Measurements from ENCODE around the gene ZC3H6.
"Not testable (repeated sequence)": the region's sequence is repeated elsewhere in the genome, so short reads cannot be mapped to it uniquely, and the experiment has no call there.

ZC3H6 gene

DNA sequence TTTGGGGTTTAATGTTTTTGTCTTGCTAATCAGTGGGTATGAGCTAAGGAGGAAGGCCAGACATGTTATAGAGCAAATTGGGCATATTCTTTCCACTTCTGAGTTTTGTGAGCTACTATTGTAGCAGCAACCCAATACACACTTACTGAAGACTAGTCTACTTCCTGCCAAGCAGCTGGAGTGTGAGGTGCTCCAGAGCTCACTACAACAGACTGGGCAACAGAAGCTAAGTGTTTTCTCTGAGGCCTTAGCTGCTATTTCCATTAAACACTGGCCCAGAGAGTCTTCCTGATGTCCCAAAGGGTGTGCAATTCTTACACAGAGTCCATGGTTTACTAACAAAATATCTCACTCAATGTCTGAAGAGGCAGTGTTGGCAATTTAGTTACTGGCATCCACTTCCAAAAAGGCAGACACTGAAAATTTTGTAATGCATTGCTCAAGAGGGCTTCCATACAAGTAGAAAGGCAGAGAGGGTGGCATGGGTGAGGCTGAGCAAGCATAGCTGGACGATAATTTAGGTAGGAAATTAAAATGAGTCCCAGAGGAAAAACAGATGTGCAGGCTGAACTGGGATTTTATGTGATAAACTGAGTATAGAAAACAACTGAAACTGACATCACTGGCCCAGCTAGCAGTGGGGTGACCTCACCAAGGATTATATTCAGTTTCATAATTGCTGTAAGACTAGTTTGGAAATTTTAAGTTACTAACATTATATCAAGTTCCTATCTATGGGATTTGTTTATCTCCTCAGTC is 68.6 kb downstream of the ZC3H6 start:
- H3K36me3 ChIP-seq, result no peaks in the 10 kb centered on the region
- H3K4me1 ChIP-seq (ENCODE audit: control insufficient read depth in 1 of 2, insufficient read depth in 1 of 2, low read depth in 1 of 2, low read length in 1 of 2), result peaks cover 13 to 17% of the 10 kb centered on the region in 2 experiments
- H3K27me3 ChIP-seq, result no peaks in the 10 kb centered on the region
- H3K27ac ChIP-seq, result peak overlapping the region; percentile 58
- no peaks in the 10 kb centered on the region for H3K9me3 ChIP-seq
- no peak overlapping the region for H3K4me3 ChIP-seq (ENCODE audit: low read depth in 1 of 2, low read length in 1 of 2)
- TF ChIP-seq, protein P1, sequence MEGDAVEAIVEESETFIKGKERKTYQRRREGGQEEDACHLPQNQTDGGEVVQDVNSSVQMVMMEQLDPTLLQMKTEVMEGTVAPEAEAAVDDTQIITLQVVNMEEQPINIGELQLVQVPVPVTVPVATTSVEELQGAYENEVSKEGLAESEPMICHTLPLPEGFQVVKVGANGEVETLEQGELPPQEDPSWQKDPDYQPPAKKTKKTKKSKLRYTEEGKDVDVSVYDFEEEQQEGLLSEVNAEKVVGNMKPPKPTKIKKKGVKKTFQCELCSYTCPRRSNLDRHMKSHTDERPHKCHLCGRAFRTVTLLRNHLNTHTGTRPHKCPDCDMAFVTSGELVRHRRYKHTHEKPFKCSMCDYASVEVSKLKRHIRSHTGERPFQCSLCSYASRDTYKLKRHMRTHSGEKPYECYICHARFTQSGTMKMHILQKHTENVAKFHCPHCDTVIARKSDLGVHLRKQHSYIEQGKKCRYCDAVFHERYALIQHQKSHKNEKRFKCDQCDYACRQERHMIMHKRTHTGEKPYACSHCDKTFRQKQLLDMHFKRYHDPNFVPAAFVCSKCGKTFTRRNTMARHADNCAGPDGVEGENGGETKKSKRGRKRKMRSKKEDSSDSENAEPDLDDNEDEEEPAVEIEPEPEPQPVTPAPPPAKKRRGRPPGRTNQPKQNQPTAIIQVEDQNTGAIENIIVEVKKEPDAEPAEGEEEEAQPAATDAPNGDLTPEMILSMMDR (IDR thresholded peaks at IDR 0.05), result no peak

DNA sequence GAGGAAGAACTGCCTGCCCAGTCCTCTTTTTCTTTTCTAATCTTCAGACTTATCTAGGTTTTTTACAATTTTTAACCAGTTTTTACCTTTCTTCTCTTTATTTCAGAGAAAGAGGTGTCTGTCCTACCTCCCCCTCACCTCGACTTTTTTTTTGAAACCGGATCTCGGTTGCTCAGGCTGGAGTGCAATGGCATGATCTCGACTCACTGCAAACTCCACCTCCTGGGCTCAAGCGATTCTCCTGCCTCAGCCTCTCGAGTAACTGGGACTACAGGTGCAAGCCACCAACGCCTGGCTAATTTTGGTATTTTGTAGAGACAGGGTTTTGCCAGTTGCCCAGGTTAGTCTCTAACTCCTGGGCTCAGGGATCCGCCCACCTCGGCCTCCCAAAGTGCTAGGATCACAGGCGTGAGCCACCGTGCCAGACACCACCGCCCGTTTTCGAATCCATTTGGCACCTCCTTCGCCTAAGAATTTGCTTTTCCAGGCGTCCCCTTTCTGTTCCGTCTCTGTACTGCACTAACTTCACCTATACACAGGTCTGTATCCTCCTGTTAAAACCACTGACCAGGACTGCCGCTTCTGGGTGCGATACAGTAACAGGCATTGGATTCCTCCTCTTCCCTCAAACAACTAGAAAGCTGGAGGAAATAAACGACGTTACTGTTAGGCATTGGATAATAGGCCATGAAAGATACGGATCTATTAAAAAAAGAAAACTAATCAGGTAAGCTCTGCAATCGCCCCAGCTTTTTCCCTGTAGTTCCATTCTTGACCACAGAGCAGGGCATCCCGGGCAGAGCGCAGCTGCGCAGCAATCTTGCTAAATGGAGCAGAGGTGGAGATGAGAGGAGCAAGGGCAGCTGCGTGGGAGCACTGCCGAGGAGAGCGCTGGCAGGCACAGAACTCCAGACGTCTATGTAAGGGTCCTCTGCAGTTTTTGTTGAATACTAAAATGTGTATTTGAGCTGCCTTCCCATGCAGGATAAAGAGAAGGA is 69.9 kb downstream of the ZC3H6 start:
- H3K4me1 ChIP-seq (ENCODE audit: control insufficient read depth in 1 of 2, insufficient read depth in 1 of 2, low read depth in 1 of 2, low read length in 1 of 2), result peaks cover 13 to 17% of the 10 kb centered on the region in 2 experiments
- H3K9me3 ChIP-seq, result no peaks in the 10 kb centered on the region
- no peak overlapping the region for H3K27ac ChIP-seq
- no peaks in the 10 kb centered on the region for H3K27me3 ChIP-seq
- no peak overlapping the region for H3K4me3 ChIP-seq (ENCODE audit: low read depth in 1 of 2, low read length in 1 of 2)
- TF ChIP-seq, protein P1 (IDR thresholded peaks at IDR 0.05), result no peak
- H3K36me3 ChIP-seq, result no peaks in the 10 kb centered on the region

DNA sequence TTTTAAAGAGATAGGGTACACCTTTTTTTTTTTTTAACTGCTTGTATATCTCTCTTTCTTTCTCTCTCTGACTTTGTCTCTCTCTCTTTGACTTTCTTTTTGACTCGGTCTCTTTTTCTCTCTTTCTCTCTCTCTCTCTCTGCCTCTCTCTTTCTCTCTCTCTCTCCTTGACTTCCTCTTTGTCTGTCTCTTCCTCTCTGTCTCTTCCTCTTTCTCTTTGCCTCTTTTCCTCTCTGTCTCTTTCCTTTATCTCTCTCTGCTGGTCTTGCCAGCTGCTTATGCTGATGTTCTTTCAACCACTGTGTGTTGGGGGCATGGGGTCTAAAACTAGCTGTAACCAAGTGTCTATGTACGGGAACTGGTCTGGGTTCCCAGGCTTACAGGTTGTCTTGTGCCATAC is 76.9 kb downstream of the ZC3H6 start:
- not testable (repeated sequence) for H3K27me3 ChIP-seq; H3K4me1 ChIP-seq (ENCODE audit: control insufficient read depth in 1 of 2, insufficient read depth in 1 of 2, low read depth in 1 of 2, low read length in 1 of 2); H3K36me3 ChIP-seq; H3K9me3 ChIP-seq
- Histone ChIP-seq H3K4me3 (ENCODE audit: low read depth in 1 of 2, low read length in 1 of 2) (peak overlapping the region in 1 of 2 experiments; percentile 21), H3K27ac (peak overlapping the region; percentile 72)

DNA sequence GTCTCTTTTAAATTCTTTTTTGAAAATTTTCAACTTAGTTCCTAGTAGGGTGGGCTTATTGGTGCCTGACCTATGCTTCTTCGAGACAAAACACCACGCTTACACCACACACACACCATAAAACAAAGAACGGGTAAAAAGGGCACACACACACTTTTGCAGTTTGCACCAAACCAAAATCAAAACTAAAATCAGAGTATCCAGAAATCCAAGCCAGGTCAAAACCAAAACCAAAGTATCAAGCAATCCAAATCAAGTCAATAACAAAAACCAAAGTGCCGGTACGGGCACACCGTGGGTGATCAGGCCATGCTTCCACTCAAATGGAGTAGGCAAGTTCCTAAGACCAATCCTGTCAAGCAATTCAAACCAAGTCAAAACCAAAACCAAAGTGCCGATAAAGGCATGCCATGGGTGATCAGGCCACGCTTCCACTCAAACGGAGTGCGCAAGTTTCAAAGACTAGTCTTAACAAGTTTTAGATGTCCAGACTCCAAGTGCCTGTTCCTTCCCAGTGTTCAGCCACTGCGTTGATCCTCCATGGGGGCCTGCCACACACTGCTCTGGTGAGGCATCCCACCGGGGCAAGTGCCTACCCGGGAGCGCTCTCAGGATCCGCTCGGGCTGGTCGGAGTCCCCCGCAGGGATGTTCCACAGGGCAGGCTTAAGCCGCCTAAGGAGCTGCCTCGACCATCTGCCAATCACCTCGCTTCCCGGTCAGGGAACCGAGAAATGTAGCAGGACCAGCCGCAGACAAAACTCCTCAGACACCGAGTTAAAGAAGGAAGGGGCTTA is 77.6 kb downstream of the ZC3H6 start:
- not testable (repeated sequence) for H3K4me3 ChIP-seq (ENCODE audit: low read depth in 1 of 2, low read length in 1 of 2); H3K9me3 ChIP-seq; H3K27me3 ChIP-seq; H3K4me1 ChIP-seq (ENCODE audit: control insufficient read depth in 1 of 2, insufficient read depth in 1 of 2, low read depth in 1 of 2, low read length in 1 of 2); H3K36me3 ChIP-seq
- H3K27ac ChIP-seq, result peak overlapping the region; percentile 72

DNA sequence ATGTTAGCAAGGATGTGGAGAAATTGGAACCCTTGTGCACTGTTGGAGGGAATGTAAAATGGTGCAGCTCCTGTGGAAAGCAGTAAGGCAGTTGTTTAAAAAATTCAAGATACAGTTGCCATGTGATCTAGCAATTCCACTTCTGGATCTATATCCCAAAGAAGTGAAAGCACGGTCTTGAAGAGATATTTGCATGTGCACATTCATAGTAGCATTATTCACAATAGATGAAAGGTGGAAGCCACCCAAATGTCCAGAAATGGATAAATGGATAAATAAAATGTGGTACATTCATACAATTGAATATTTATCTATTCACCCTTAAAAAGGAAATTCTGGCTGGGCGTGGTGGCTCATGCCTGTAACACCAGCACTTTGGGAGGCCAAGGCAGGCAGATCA is 78.9 kb downstream of the ZC3H6 start:
- H3K27ac ChIP-seq; H3K4me1 ChIP-seq (ENCODE audit: control insufficient read depth in 1 of 2, insufficient read depth in 1 of 2, low read depth in 1 of 2, low read length in 1 of 2); H3K4me3 ChIP-seq (ENCODE audit: low read depth in 1 of 2, low read length in 1 of 2); H3K36me3 ChIP-seq; H3K27me3 ChIP-seq; H3K9me3 ChIP-seq: not testable (repeated sequence)

DNA sequence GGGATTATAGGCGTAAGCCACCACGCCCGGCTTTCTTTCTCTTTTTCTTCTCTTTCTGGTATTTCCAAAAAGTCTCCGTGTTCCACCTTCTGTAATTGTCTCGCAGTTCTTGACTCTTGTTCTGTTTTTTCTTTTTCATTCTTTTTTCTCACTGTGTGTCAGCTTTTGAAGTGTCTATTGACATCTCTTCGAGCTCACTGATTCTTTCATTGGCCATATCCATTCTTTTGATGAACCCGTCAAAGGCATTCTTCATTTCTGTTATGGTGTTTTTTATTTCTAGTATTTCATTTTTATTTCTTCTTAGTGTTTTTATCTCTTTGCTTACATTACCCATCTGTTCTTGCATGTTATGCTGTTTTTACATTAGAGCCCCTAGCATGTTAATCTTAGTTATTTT is 84.7 kb downstream of the ZC3H6 start:
- H3K27ac ChIP-seq; H3K36me3 ChIP-seq; H3K4me3 ChIP-seq (ENCODE audit: low read depth in 1 of 2, low read length in 1 of 2); H3K9me3 ChIP-seq; H3K27me3 ChIP-seq; H3K4me1 ChIP-seq (ENCODE audit: control insufficient read depth in 1 of 2, insufficient read depth in 1 of 2, low read depth in 1 of 2, low read length in 1 of 2): not testable (repeated sequence)
